ENCODE results near the gene TBRG4.

Gene TBRG4

DNA sequence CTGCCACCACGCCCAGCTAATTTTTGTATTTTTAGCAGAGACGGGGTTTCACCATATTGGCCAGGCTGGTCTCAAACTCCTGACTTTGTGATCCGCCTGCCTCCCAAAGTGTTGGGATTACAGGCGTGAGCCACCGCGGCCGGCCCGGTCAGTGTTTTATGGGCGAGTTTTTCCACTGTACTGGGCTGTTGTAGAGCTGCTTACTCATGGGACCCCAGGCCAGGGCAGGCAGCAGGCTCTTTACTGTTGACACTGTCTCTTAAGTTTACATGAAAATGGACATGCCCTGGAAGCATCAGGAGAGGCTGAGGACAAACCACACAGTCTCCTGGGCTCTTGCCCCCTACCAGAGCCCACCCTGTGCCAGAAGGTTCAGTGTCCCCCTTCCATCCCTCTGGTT, 33.9 kb downstream of the TBRG4 start:
- TF ChIP-seq, protein P1, sequence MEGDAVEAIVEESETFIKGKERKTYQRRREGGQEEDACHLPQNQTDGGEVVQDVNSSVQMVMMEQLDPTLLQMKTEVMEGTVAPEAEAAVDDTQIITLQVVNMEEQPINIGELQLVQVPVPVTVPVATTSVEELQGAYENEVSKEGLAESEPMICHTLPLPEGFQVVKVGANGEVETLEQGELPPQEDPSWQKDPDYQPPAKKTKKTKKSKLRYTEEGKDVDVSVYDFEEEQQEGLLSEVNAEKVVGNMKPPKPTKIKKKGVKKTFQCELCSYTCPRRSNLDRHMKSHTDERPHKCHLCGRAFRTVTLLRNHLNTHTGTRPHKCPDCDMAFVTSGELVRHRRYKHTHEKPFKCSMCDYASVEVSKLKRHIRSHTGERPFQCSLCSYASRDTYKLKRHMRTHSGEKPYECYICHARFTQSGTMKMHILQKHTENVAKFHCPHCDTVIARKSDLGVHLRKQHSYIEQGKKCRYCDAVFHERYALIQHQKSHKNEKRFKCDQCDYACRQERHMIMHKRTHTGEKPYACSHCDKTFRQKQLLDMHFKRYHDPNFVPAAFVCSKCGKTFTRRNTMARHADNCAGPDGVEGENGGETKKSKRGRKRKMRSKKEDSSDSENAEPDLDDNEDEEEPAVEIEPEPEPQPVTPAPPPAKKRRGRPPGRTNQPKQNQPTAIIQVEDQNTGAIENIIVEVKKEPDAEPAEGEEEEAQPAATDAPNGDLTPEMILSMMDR (IDR thresholded peaks at IDR 0.05) = no peak

DNA sequence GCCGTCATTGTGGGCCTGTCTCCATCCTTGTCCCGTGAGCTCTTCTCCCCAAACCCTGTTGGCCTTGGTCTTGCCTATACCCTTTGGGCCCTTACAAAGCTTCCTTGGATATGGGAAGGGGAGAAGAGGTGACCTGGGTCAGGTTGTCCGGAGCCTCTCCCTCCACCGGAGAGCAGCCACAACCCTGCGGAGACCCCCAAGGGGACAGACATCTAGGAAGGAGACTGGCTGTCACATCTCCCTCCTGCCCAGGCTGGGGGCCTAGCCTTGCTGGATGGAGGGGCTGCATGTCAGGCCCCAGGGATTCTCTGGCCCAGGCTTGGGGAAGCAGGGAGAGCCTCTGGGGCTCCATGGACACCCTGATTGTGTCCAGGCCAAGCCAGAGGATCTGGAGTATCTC, 34.6 kb downstream of the TBRG4 start:
- TF ChIP-seq, protein P1 (IDR thresholded peaks at IDR 0.05) = no peak

DNA sequence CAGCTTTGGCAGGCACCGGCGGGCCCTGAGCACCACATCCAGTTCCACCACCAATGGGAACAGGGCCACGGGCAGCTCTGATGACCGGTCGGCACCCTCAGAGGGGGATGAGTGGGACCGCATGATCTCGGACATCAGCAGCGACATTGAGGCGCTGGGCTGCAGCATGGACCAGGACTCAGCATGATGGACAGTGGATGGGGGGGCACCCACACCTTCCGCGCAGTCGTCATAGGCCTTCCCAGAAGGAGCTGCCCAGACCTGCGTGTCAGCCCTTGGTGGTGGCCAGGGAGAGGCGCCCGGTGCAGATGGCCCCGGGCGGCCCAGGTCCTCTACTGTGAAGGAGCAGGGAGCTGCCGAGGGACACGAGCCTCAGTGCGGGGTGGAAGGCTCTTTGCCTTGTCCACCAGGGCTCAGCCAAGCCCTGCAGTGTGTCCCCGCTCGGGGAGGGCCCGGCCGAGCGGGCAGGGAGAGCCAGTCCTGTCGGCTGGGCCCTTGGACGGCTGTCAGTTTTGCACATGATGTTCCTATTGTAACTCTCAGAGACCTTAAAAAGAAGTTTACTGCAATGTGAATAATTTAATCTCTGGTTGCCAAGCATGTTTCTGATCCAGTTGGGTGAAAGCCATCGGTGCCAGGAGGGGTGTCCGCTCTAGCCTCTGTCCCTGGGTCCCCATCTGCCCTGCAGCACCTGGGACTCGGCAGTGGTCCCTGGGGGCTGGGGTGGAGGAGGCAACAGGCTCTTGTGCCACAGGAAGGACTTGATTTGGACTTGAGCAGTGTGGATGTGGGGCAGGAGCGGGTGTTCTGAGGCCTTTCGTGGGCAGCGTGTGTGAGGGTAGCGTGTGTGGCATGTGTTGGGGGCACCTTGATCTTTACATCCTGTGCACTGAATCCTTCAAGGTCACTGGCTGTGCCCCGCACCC, 35.4 kb downstream of the TBRG4 start:
- TF ChIP-seq, protein P1 (IDR thresholded peaks at IDR 0.05) = no peak

DNA sequence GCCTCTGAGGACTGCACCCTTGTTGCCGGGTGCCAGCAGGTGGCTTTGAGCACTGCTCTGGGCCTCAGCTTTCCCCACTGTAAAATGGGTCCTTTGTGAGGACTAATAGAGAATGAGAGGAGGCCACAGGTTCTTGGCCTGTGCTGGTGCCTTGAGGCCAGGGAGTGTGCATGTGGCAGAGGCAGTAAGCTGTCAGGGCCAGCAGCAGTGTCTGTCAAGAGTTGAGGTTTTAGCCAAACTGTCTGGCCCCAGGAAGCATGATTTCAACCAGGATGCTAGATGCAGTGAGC, 36.2 kb downstream of the TBRG4 start:
- TF ChIP-seq, protein P1 (IDR thresholded peaks at IDR 0.05) = no peak

DNA sequence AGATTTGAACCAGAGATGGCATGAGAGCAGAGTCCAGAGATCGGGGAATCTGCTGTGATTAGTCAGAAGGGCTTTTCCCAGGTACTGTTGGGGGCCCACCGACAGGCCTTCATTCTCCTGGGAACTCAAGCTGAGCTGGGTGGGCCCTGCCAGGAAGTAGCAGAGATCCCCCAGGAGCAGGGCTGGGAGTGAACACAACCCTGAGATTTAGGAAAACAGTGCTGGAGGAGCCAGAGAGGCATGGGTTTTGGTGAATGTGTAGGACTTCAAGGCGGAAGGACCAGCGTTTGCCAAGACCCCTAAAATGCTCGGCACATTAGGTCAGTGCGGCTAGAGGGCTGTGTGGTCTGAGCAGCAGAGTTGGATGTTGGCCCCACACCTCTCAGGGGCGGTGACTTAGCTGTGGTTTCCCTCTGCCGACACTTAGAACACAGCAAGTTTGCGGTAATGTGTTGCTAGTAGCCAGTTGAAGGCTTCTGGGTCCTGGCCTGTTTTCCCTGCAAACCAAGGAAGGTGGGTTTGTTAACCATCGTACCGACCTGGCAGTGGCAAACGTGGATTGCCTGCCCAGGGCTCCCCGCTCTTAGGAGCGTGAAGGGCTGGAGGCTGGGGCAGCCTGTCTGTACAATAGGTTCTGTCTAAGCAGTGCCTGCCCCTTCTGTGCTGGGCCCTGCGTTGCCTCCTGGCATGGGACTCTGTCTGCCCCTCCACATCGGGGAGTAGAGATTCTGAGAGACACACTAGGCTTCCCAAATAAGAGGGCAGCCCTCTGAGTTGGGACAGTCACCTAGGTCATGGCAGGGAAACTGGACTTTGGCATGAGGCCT, 36.8 kb downstream of the TBRG4 start:
- TF ChIP-seq, protein P1 (IDR thresholded peaks at IDR 0.05) = no peak

DNA sequence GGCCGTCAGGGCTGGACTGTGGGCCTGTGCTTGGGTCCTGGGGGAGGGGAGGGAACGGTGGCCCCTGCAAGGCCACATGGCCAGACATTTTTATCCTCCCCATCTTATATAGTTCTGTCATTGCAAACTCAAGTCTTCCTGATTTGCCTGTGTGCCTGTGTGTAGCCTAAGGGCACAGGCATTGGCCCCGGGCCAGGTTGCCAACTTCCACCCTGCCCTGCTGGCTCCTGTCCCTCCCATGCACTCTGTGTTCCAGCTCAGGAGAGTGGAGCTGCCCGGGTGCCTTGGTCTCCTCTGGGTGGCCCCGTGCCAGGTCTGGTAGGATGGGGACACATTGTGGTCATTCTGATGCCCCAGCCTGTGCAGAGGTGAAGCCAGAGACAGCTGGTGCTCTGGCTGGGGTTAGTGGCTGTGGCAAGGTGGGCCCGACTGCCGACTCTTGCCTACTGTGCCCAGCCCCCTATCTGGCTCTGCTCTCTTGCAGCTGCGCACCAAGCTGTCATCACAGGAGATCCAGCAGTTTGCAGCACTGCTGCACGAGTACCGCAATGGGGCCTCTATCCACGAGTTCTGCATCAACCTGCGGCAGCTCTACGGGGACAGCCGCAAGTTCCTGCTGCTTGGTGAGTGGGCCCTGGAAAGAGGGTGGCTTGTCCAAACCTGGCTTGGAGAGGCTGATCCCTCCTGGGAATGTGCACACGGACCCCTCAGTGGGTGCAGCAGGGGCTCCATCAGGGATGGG, 37.5 kb downstream of the TBRG4 start:
- TF ChIP-seq, protein P1 (IDR thresholded peaks at IDR 0.05) = no peak

DNA sequence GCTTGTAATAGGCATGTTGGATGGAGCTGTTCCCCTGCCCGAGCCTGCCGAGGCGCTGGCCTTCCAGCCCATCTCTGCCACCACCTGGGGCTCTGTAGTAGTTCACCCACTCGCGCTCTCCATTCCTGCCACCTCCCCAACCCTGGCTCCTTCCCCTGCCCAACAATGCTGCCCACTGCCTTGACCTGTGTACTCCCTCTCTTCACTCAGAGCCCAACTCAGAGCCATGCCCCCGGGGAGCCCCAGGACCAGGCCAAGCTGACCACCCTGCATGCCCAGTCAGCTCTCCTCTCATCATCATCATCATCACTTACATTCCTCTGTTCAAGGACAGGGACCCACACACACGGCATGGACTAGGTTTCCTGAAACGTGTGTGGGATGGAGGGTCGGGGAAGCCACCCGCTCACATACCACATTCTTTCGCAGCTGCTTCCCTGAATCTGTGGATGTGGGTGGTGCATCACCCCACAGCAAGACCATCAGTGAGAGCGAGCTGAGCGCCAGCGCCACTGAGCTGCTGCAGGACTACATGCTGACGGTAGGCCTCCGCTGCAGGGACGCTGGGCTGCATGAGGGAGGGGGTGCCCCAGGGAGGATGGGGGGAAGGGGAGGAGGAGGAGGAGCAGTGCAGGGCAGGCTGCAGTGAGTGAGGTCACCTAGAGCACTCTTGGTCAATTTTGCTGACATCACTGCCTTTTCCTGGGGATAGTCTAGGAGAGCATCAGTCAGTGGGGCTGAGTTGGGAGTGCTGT, 38.3 kb downstream of the TBRG4 start:
- TF ChIP-seq, protein P1 (IDR thresholded peaks at IDR 0.05) = no peak

Data from LNCAP (cell line).